Muscle layer of duodenum (tissue), 2 donors: ENCODE data around the gene ALG6.
A peak's percentile ranks its signal among the peaks of the same experiment; 100 is the strongest.

Experiments
- H3K27ac ChIP-seq: one replicate; pipeline ENCODE4 v1.7.0; 2013; ENCODE audit warnings: mild to moderate bottlenecking, low read length
- H3K27me3 ChIP-seq: one replicate; pipeline ENCODE4 v1.7.0; 2013; ENCODE audit warnings: low read depth, mild to moderate bottlenecking, control low read depth, low read length
- H3K36me3 ChIP-seq, 2 donors: one replicate each; pipeline ENCODE4 v1.7.0; 2013; ENCODE audit warnings: low read length in 2 of 2, control low read depth in 1 of 2, mild to moderate bottlenecking in 1 of 2; ENCODE audit not compliant: insufficient read depth in 2 of 2, control insufficient read depth in 1 of 2
- H3K4me1 ChIP-seq, 2 donors: one replicate each; pipeline ENCODE4 v1.7.0; 2013; ENCODE audit warnings: low read length in 2 of 2, mild to moderate bottlenecking in 2 of 2, control low read depth in 1 of 2, moderate library complexity in 1 of 2; ENCODE audit not compliant: insufficient read depth in 2 of 2, control insufficient read depth in 1 of 2
- H3K4me3 ChIP-seq, 2 donors: one replicate each; pipeline ENCODE4 v1.7.0; 2013; ENCODE audit warnings: low read length in 2 of 2, low read depth in 1 of 2, mild to moderate bottlenecking in 1 of 2
- H3K9me3 ChIP-seq, 2 donors: one replicate each; pipeline ENCODE4 v1.7.0; 2013; ENCODE audit warnings: low read length in 2 of 2, control low read depth in 1 of 2, mild to moderate bottlenecking in 1 of 2; ENCODE audit not compliant: control insufficient read depth in 1 of 2
- donor health status: healthy.

The ALG6 gene

DNA sequence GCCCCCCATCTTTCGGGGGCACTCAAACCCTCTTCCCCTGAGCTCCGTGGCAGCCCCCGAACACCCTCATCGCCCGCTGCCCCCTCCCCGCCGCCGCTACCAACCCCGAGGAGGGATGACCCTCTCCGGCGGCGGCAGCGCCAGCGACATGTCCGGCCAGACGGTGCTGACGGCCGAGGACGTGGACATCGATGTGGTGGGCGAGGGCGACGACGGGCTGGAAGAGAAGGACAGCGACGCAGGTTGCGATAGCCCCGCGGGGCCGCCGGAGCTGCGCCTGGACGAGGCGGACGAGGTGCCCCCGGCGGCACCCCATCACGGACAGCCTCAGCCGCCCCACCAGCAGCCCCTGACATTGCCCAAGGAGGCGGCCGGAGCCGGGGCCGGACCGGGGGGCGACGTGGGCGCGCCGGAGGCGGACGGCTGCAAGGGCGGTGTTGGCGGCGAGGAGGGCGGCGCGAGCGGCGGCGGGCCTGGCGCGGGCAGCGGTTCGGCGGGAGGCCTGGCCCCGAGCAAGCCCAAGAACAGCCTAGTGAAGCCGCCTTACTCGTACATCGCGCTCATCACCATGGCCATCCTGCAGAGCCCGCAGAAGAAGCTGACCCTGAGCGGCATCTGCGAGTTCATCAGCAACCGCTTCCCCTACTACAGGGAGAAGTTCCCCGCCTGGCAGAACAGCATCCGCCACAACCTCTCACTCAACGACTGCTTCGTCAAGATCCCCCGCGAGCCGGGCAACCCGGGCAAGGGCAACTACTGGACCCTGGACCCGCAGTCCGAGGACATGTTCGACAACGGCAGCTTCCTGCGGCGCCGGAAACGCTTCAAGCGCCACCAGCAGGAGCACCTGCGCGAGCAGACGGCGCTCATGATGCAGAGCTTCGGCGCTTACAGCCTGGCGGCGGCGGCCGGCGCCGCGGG, 44.2 kb upstream of the ALG6 start:
- Histone ChIP-seq H3K27ac (no peak overlapping the region), H3K9me3 (peaks cover 0 to 5% of the 10 kb centered on the region in 2 donors), H3K4me3 (peak overlapping the region in 1 of 2 donors; percentile 70), H3K4me1 (peaks cover 4 to 27% of the 10 kb centered on the region in 2 donors), H3K27me3 (peaks cover 77% of the 10 kb centered on the region), H3K36me3 (no peaks in the 10 kb centered on the region)

DNA sequence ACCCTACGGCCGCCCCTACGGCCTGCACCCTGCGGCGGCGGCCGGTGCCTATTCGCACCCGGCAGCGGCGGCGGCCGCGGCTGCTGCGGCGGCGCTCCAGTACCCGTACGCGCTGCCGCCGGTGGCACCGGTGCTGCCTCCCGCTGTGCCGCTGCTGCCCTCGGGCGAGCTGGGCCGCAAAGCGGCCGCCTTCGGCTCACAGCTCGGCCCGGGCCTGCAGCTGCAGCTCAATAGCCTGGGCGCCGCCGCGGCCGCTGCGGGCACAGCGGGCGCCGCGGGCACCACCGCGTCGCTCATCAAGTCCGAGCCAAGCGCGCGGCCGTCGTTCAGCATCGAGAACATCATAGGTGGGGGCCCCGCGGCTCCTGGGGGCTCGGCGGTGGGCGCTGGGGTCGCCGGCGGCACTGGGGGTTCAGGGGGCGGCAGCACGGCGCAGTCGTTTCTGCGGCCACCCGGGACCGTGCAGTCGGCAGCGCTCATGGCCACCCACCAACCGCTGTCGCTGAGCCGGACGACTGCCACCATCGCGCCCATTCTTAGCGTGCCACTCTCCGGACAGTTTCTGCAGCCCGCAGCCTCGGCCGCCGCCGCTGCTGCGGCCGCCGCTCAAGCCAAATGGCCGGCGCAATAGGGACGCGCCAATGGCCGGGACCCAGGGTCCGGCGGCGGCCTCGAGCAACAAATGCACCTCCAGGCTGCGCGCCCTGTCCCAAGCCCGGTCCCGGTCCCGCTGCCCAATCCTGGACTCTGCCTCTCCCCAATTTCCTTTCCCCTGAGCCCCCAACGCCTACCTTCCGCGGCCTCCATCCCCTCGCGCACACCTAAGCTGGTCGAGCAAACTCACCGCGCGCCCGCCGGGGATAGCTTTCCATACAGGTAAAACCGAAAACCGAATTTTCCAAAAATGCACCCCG, 43.3 kb upstream of the ALG6 start:
- Histone ChIP-seq H3K27me3 (peaks cover 76% of the 10 kb centered on the region), H3K4me3 (peak overlapping the region in 1 of 2 donors; percentile 70)

GRCh38 chr1:63324779-63325119, 42.7 kb upstream of the ALG6 start:
- no peak overlapping the region for H3K27ac ChIP-seq
- H3K27me3 ChIP-seq = peaks cover 76% of the 10 kb centered on the region
- H3K9me3 ChIP-seq = peaks cover 0 to 9% of the 10 kb centered on the region in 2 donors
- H3K4me3 ChIP-seq = peak overlapping the region in 1 of 2 donors; percentile 70
- H3K36me3 ChIP-seq = no peaks in the 10 kb centered on the region
- H3K4me1 ChIP-seq = peaks cover 4 to 30% of the 10 kb centered on the region in 2 donors

More for the DNA sequence above, 43.3 kb upstream of the ALG6 start:
- Histone ChIP-seq H3K4me1 (peaks cover 4 to 27% of the 10 kb centered on the region in 2 donors), H3K36me3 (no peaks in the 10 kb centered on the region), H3K9me3 (peaks cover 0 to 9% of the 10 kb centered on the region in 2 donors), H3K27ac (no peak overlapping the region)

DNA sequence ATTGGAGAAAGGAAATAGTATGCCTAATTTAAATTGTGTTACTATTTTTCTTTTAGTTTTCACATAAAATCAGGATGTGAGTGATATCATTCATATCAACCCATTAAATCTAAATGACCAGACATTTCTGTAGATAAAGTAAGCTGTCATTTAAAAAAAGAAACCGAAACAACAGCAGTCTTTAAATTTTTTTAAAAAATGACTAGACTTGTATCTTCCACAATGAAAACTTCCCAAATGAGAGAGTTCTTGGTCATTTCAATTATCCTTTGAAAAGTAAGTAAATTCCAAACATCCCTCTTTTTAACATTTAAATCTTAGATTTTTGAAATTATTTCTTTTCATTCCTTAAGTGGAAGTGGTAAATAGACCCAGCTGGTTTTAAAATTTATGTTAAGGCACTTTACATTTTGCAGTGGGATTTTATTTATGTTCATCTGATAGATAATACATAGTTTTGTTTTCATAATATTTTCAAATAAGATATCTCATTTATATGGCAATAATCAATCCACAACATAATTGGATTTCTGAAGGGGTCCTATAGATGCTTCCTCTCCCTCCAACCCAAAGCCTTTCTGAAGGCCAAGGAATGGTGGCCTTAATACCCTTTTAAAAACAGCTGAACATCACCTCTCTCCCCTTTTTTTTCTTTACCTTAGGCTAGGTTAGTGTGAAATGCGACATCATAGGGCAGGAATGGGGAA, 42.0 kb upstream of the ALG6 start:
- Histone ChIP-seq H3K36me3 (no peaks in the 10 kb centered on the region), H3K4me1 (peaks cover 4 to 34% of the 10 kb centered on the region in 2 donors), H3K27ac (peak overlapping the region; percentile 3), H3K27me3 (peaks cover 76% of the 10 kb centered on the region), H3K9me3 (peaks cover 0 to 9% of the 10 kb centered on the region in 2 donors), H3K4me3 (peak overlapping the region in 1 of 2 donors; percentile 38)

DNA sequence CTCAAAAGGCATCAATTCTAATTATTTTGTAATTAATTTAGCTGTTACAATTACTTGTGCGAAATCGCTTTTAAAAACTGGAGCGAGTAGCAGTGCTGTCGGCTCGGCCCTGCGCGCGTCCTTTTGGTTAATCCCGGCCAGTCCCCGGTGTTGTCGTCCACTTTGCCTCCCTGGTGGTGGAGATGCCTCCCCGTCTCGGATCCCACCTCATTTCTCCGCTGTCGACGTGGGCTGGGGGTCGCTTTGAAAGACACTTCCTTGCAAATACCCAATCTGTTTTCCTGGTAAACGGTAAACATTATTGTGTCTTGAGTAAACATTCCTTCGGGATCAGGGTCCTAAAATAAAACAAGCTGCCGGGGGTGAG, 41.3 kb upstream of the ALG6 start:
- Histone ChIP-seq H3K36me3 (no peaks in the 10 kb centered on the region), H3K4me1 (peaks cover 4 to 33% of the 10 kb centered on the region in 2 donors), H3K27me3 (peaks cover 75% of the 10 kb centered on the region), H3K27ac (no peak overlapping the region), H3K4me3 (peak overlapping the region in 1 of 2 donors; percentile 38), H3K9me3 (peaks cover 0 to 9% of the 10 kb centered on the region in 2 donors)

- Histone ChIP-seq H3K36me3 (no peaks in the 10 kb centered on the region), H3K4me1 (peaks cover 3 to 29% of the 10 kb centered on the region in 2 donors), H3K27me3 (peaks cover 74% of the 10 kb centered on the region), H3K9me3 (peaks cover 0 to 9% of the 10 kb centered on the region in 2 donors), H3K4me3 (peak overlapping the region in 1 of 2 donors; percentile 38), H3K27ac (peak overlapping the region; percentile 31)
Measured at GRCh38 chr1:63326473-63327380, 40.7 kb upstream of the ALG6 start.

DNA sequence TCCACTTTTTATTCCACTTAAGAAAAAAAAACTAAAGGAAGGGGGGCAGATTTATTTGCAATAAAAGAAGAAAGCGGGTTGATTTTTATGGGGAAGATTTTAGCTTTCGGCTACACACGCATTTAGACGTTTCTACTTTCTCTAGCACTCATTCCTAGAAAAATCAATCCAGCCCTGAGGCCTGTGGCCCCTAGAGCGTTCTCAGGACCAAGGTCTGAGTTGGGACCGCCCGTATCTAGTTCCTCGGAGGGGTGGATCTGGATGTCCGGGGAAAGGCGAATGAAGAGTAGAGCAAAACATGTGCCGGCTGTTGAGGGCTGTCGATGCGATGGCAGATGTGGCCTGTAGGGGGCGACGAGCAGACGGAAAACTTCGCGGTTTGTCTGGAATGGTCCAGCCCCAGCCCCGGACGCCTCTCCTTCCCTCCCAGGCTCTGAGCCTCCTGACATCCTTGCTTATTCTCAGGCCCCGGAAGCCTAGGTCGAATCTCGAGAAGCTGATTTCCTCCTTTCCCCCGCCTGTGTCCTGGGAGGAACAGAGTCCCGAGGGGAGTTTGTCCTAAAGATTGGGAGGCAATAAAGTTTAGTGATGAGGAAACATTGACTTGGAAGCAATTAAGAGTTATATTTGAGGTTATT, 39.9 kb upstream of the ALG6 start:
- peaks cover 0 to 21% of the 10 kb centered on the region in 2 donors for H3K4me1 ChIP-seq
- no peak overlapping the region for H3K4me3 ChIP-seq
- H3K27me3 ChIP-seq = peaks cover 73% of the 10 kb centered on the region
- no peak overlapping the region for H3K27ac ChIP-seq
- no peaks in the 10 kb centered on the region for H3K36me3 ChIP-seq
- H3K9me3 ChIP-seq = peaks cover 0 to 9% of the 10 kb centered on the region in 2 donors

- Histone ChIP-seq H3K27me3 (peaks cover 73% of the 10 kb centered on the region), H3K4me3 (no peak overlapping the region), H3K9me3 (peaks cover 0 to 9% of the 10 kb centered on the region in 2 donors), H3K36me3 (no peaks in the 10 kb centered on the region), H3K4me1 (peaks cover 0 to 16% of the 10 kb centered on the region in 2 donors), H3K27ac (no peak overlapping the region)
Measured at GRCh38 chr1:63328122-63328521, 39.3 kb upstream of the ALG6 start.

DNA sequence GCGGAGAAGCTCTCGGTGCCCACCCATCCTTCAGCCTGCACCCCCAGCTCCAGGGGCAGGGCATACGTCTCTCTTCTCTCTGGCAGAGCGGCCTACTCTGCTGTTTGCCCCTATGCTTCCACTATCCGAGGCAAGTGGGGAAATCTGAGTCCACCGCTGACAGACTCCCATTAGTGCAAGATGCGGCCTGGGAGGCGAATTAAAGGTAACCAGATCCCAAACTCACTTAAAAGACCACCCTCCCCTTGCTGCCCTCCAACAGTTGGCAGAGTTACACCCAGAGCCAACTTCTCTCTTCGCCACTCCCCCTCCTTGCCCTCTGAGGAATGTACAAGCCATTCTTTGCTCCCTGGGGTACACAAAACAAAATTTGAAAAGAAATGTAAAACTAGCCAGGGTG, 38.6 kb upstream of the ALG6 start:
- H3K4me3 ChIP-seq = no peak overlapping the region
- H3K4me1 ChIP-seq = peaks cover 0 to 15% of the 10 kb centered on the region in 2 donors
- peaks cover 0 to 9% of the 10 kb centered on the region in 2 donors for H3K9me3 ChIP-seq
- no peak overlapping the region for H3K27ac ChIP-seq
- peaks cover 73% of the 10 kb centered on the region for H3K27me3 ChIP-seq
- H3K36me3 ChIP-seq = no peaks in the 10 kb centered on the region
